ENCODE data around the gene SPOCK1.

GRCh38 chr5:137487600-137487999 is 11.5 kb downstream of the SPOCK1 start:
- TF ChIP-seq MAFF (IDR thresholded peaks at IDR 0.05; ENCODE audit: low read length) = no peak
- no peak for TF ChIP-seq CTCF (IDR thresholded peaks at IDR 0.05 in 2 of 3, conservative IDR thresholded peaks at IDR 0.05 in 1 of 3; ENCODE audit: insufficient read depth in 2 of 3, low read depth in 1 of 3, low read length in 3 of 3)
- TF ChIP-seq MBD1 (CRISPR knock-in tag; IDR thresholded peaks at IDR 0.05) = no peak
- no peak for TF ChIP-seq FOS (IDR thresholded peaks at IDR 0.05; ENCODE audit: extremely low read depth, insufficient read length)
- TF ChIP-seq FOSL1 (tag; conservative IDR thresholded peaks at IDR 0.05) = no peak
- TF ChIP-seq MNT (conservative IDR thresholded peaks at IDR 0.05) = no peak
